OCI-LY1 (cell line): ENCODE data around the gene SAMD1.

Experiments used
- H2AFZ ChIP-seq: fragments of 200-600 bp; sonication (generic), shearing (Covaris generic); 2 replicates; pipeline ENCODE4 v1.6.0; 2014; ENCODE audit warnings: antibody characterized with exemption, mild to moderate bottlenecking, low read length
- H3F3A ChIP-seq: fragments of 200-600 bp; sonication (generic), shearing (Covaris generic); 2 replicates; pipeline ENCODE4 v1.6.0; 2014; ENCODE audit warnings: mild to moderate bottlenecking, antibody characterized with exemption, low read length, moderate library complexity; ENCODE audit not compliant: insufficient read depth
- H3K27ac ChIP-seq: fragments of 200-600 bp; sonication (generic); 2 replicates; pipeline ENCODE4 v1.5.1; 2014; ENCODE audit warnings: low read length, mixed run types, mild to moderate bottlenecking, low read depth; ENCODE audit not compliant: poor library complexity, severe bottlenecking
- H3K27me3 ChIP-seq: fragments of 200-600 bp; sonication (generic); 2 replicates; pipeline ENCODE4 v1.6.0; 2014; ENCODE audit warnings: antibody characterized with exemption, mild to moderate bottlenecking, low read length, moderate library complexity; ENCODE audit not compliant: insufficient read depth
- H3K36me3 ChIP-seq: fragments of 200-600 bp; sonication (generic); 2 replicates; pipeline ENCODE4 v1.6.1; 2014; ENCODE audit warnings: mild to moderate bottlenecking, antibody characterized with exemption, low read length, moderate library complexity, mixed read lengths; ENCODE audit not compliant: insufficient read depth
- H3K4me1 ChIP-seq: fragments of 200-600 bp; sonication (generic); 2 replicates; pipeline ENCODE4 v1.5.1; 2014; ENCODE audit warnings: mild to moderate bottlenecking, low read length, moderate library complexity; ENCODE audit not compliant: insufficient read depth, severe bottlenecking
- H3K4me2 ChIP-seq: fragments of 200-600 bp; sonication (generic), shearing (Covaris generic); 2 replicates; pipeline ENCODE4 v1.6.1; 2014; ENCODE audit warnings: low read length
- H3K4me3 ChIP-seq: fragments of 200-600 bp; sonication (generic); 2 replicates; pipeline ENCODE4 v1.5.1; 2014; ENCODE audit warnings: low read length, low read depth, mild to moderate bottlenecking, mixed read lengths; ENCODE audit not compliant: poor library complexity, severe bottlenecking
- H3K79me2 ChIP-seq: fragments of 200-600 bp; shearing (Covaris generic); 2 replicates; pipeline ENCODE4 v1.6.1; 2016; ENCODE audit warnings: mixed run types, low read length, mixed read lengths; ENCODE audit not compliant: insufficient read depth
- H3K9ac ChIP-seq: fragments of 200-600 bp; sonication (generic), shearing (Covaris generic); 2 replicates; pipeline ENCODE4 v1.6.1; 2014; ENCODE audit warnings: mild to moderate bottlenecking, low read length, mixed read lengths
- H3K9me2 ChIP-seq: fragments of 200-600 bp; sonication (generic), shearing (Covaris generic); 2 replicates; pipeline ENCODE4 v1.6.1; 2014; ENCODE audit warnings: low read depth, mild to moderate bottlenecking, low read length, mixed read lengths
- H3K9me3 ChIP-seq: fragments of 200-600 bp; shearing (Covaris generic); 2 replicates; pipeline ENCODE4 v1.6.1; 2014; ENCODE audit warnings: low read length, mixed read lengths
- H4K20me1 ChIP-seq: fragments of 200-600 bp; sonication (generic), shearing (Covaris generic); 2 replicates; pipeline ENCODE4 v1.6.0; 2016; ENCODE audit warnings: mild to moderate bottlenecking, low read length; ENCODE audit not compliant: insufficient read depth
- EZH2 ChIP-seq: fragments of 200-600 bp; sonication (generic), shearing (Covaris generic); IDR thresholded peaks from 2 replicates; pipeline ENCODE4 v1.8.0; 2017; ENCODE audit warnings: borderline replicate concordance, mixed run types, mild to moderate bottlenecking, antibody characterized with exemption, low read length, moderate library complexity, mixed read lengths
- TF ChIP-seq, protein P1 (sequence below): fragments of 200-600 bp; sonication (generic), shearing (Covaris generic); IDR thresholded peaks from 2 replicates; pipeline ENCODE4 v1.5.1; 2017; ENCODE audit warnings: mild to moderate bottlenecking, antibody characterized with exemption, low read length, moderate library complexity, mixed read lengths

SAMD1 gene

GRCh38 chr19:14118165-14119051 is 27.9 kb upstream of the SAMD1 start:
- no peak overlapping the region for H2AFZ ChIP-seq
- H4K20me1 ChIP-seq: no peaks in the 10 kb centered on the region
- no peaks in the 10 kb centered on the region for H3K9me3 ChIP-seq
- no peaks in the 10 kb centered on the region for H3K9me2 ChIP-seq
- no peaks in the 10 kb centered on the region for H3K27me3 ChIP-seq
- peaks cover 41% of the 10 kb centered on the region for H3K4me1 ChIP-seq
- peaks cover 6% of the 10 kb centered on the region; the same call in 1 of the 2 replicates for H3K36me3 ChIP-seq
- peak overlapping the region; percentile 63 for H3K27ac ChIP-seq
- peak overlapping the region; percentile 69 for H3K4me3 ChIP-seq
- no peaks in the 10 kb centered on the region for H3K79me2 ChIP-seq
- H3K9ac ChIP-seq: peak overlapping the region; percentile 75
- 0 out of 2 replicates have a peak, but pooled peaks cover 4% of the 10 kb centered on the region for H3F3A ChIP-seq
- H3K4me2 ChIP-seq: peak overlapping the region; percentile 92
- TF ChIP-seq EZH2: no peak
- TF ChIP-seq, protein P1, sequence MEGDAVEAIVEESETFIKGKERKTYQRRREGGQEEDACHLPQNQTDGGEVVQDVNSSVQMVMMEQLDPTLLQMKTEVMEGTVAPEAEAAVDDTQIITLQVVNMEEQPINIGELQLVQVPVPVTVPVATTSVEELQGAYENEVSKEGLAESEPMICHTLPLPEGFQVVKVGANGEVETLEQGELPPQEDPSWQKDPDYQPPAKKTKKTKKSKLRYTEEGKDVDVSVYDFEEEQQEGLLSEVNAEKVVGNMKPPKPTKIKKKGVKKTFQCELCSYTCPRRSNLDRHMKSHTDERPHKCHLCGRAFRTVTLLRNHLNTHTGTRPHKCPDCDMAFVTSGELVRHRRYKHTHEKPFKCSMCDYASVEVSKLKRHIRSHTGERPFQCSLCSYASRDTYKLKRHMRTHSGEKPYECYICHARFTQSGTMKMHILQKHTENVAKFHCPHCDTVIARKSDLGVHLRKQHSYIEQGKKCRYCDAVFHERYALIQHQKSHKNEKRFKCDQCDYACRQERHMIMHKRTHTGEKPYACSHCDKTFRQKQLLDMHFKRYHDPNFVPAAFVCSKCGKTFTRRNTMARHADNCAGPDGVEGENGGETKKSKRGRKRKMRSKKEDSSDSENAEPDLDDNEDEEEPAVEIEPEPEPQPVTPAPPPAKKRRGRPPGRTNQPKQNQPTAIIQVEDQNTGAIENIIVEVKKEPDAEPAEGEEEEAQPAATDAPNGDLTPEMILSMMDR: no peak

DNA sequence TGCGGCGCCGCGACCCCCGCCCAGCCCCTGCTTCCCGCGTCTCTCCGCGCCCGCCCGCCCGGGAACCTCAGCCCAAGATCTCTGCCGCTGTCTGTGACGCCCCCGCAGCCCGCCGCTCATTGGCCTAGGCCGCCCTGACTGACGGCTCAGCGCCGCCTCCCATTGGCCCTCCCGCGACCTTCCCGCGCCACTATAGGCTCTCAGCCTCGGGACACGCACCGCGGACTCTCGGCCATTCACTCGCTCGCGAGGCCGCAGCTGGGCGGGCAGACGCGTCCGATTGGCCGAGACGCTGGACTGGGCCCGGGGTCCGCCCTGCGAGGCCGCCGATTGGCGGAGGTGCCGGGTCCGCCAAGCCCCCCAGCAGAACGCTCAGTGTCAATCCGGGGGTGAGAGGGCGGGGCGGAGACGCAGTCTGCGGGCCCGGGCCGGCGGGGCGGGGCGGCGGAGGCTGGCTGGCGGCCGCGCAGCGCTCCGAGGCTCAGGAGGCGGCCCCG is 27.2 kb upstream of the SAMD1 start, which contains the start of gene PRKACA:
TSS of gene PRKACA (minus strand) at position 95 of the 497 bp plus-strand sequence. CDS start 215 bp downstream, outside the sequence.
- Histone ChIP-seq H2AFZ (no peak within 1 kb of the TSS), H3K27ac (peak within 1 kb of the TSS; percentile 63)

GRCh38 chr19:14116918-14117578 is 26.5 kb upstream of the SAMD1 start:
- Histone ChIP-seq H3K27me3 (no peaks in the 10 kb centered on the region), H3K79me2 (no peaks in the 10 kb centered on the region), H3K9me3 (no peaks in the 10 kb centered on the region), H3K9ac (peak overlapping the region; percentile 80), H3K4me3 (peak overlapping the region; percentile 88), H3K4me2 (peak overlapping the region; percentile 96), H3K36me3 (no peaks in the 10 kb centered on the region), H3K9me2 (no peaks in the 10 kb centered on the region), H3K4me1 (peaks cover 51% of the 10 kb centered on the region), H4K20me1 (no peaks in the 10 kb centered on the region), H3F3A (0 out of 2 replicates have a peak, but pooled peaks cover 4% of the 10 kb centered on the region), H3K27ac (no peak overlapping the region), H2AFZ (no peak overlapping the region)
- TF ChIP-seq EZH2: no peak
- TF ChIP-seq, protein P1: no peak

More for the DNA sequence above, 27.2 kb upstream of the SAMD1 start, which contains the start of gene PRKACA:
- peaks cover 3% of the 10 kb centered on the region; the same call in 1 of the 2 replicates for H3K36me3 ChIP-seq
- peak within 1 kb of the TSS; percentile 80 for H3K9ac ChIP-seq
- no peaks in the 10 kb centered on the region for H3K9me3 ChIP-seq
- TF ChIP-seq, protein P1: no peak
- no peak for TF ChIP-seq EZH2
- peaks cover 48% of the 10 kb centered on the region for H3K4me1 ChIP-seq
- H3F3A ChIP-seq: 0 out of 2 replicates have a peak, but pooled peaks cover 4% of the 10 kb centered on the region
- H3K4me3 ChIP-seq: peak within 1 kb of the TSS; percentile 88
- H3K4me2 ChIP-seq: peak within 1 kb of the TSS; percentile 96
- no peaks in the 10 kb centered on the region for H3K9me2 ChIP-seq
- H4K20me1 ChIP-seq: no peaks in the 10 kb centered on the region
- H3K79me2 ChIP-seq: no peaks in the 10 kb centered on the region
- H3K27me3 ChIP-seq: no peaks in the 10 kb centered on the region
